ENCODE data around the gene ZNF317.

The ZNF317 gene

GRCh38 chr19:9128171-9128570 is 12.0 kb upstream of the ZNF317 start:
- Histone ChIP-seq H3K4me3 (ENCODE audit: low read depth, low read length) (no peak overlapping the region), H3K27me3 (peaks cover 6% of the 10 kb centered on the region), H3K9me3 (no peaks in the 10 kb centered on the region), H3K36me3 (no peaks in the 10 kb centered on the region), H3K4me1 (no peaks in the 10 kb centered on the region)
- TF ChIP-seq, protein P1, sequence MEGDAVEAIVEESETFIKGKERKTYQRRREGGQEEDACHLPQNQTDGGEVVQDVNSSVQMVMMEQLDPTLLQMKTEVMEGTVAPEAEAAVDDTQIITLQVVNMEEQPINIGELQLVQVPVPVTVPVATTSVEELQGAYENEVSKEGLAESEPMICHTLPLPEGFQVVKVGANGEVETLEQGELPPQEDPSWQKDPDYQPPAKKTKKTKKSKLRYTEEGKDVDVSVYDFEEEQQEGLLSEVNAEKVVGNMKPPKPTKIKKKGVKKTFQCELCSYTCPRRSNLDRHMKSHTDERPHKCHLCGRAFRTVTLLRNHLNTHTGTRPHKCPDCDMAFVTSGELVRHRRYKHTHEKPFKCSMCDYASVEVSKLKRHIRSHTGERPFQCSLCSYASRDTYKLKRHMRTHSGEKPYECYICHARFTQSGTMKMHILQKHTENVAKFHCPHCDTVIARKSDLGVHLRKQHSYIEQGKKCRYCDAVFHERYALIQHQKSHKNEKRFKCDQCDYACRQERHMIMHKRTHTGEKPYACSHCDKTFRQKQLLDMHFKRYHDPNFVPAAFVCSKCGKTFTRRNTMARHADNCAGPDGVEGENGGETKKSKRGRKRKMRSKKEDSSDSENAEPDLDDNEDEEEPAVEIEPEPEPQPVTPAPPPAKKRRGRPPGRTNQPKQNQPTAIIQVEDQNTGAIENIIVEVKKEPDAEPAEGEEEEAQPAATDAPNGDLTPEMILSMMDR (IDR thresholded peaks at IDR 0.05; ENCODE audit: low read depth, low read length): no peak
- DNase-seq: no peak

- Histone ChIP-seq H3K4me3 (ENCODE audit: low read depth, low read length) (no peak overlapping the region), H3K36me3 (no peaks in the 10 kb centered on the region), H3K9me3 (no peaks in the 10 kb centered on the region), H3K4me1 (no peaks in the 10 kb centered on the region), H3K27me3 (peaks cover 9% of the 10 kb centered on the region)
- no peak for DNase-seq
- TF ChIP-seq, protein P1 (IDR thresholded peaks at IDR 0.05; ENCODE audit: low read depth, low read length): no peak
Measured at GRCh38 chr19:9130965-9131364, 9.2 kb upstream of the ZNF317 start.

GRCh38 chr19:9132422-9132821 is 7.8 kb upstream of the ZNF317 start:
- no peaks in the 10 kb centered on the region for H3K36me3 ChIP-seq
- H3K4me3 ChIP-seq (ENCODE audit: low read depth, low read length): no peak overlapping the region
- peaks cover 9% of the 10 kb centered on the region for H3K27me3 ChIP-seq
- no peak for DNase-seq
- TF ChIP-seq, protein P1 (IDR thresholded peaks at IDR 0.05; ENCODE audit: low read depth, low read length): no peak
- H3K9me3 ChIP-seq: no peaks in the 10 kb centered on the region
- H3K4me1 ChIP-seq: no peaks in the 10 kb centered on the region

DNA sequence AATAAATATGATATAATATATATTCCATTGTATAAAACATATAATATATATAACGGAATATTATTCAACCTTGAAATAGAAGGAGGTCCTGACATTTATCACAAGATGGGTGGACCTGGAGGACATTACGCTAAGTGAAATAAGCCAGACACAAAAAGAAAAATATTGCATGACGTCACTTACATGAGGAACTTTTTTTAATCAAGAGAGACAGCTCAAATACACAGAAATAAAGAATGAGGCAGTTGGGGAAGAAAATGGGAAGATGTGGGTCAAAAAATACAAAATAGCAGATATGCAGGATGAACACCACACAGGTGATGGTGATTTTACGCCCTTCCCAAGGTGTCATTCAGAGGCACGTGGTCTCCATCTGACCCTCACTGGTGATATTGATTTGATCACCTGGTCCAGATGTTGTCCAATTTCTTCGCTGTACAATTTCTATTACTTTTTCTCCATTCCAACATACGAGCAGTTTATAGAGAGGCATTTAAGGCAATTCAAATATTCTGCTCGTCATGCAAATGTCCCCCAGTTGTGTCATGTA is 513 bp upstream of the ZNF317 start:
- Histone ChIP-seq H3K27me3 (peaks cover 3% of the 10 kb centered on the region), H3K4me1 (no peaks in the 10 kb centered on the region), H3K36me3 (peaks cover 9% of the 10 kb centered on the region), H3K4me3 (ENCODE audit: low read depth, low read length) (peak overlapping the region; percentile 100), H3K9me3 (peaks cover 4% of the 10 kb centered on the region; the same call in 1 of the 2 replicates)
- TF ChIP-seq, protein P1 (IDR thresholded peaks at IDR 0.05; ENCODE audit: low read depth, low read length): no peak
- DNase-seq: no peak

- no peak for DNase-seq
- Histone ChIP-seq H3K9me3 (peaks cover 14% of the 10 kb centered on the region; the same call in 1 of the 2 replicates), H3K36me3 (peaks cover 21% of the 10 kb centered on the region), H3K4me1 (no peaks in the 10 kb centered on the region), H3K4me3 (ENCODE audit: low read depth, low read length) (no peak overlapping the region), H3K27me3 (no peaks in the 10 kb centered on the region)
- TF ChIP-seq, protein P1 (IDR thresholded peaks at IDR 0.05; ENCODE audit: low read depth, low read length): no peak
Measured at GRCh38 chr19:9144920-9145319, 4.7 kb downstream of the ZNF317 start.

- Histone ChIP-seq H3K4me1 (no peaks in the 10 kb centered on the region), H3K9me3 (peaks cover 16% of the 10 kb centered on the region; the same call in 1 of the 2 replicates)
Measured at GRCh38 chr19:9146882-9147281, 6.7 kb downstream of the ZNF317 start.

More at GRCh38 chr19:9146882-9147281, 6.7 kb downstream of the ZNF317 start:
- no peak overlapping the region for H3K4me3 ChIP-seq (ENCODE audit: low read depth, low read length)
- DNase-seq: no peak
- TF ChIP-seq, protein P1 (IDR thresholded peaks at IDR 0.05; ENCODE audit: low read depth, low read length): no peak
- no peaks in the 10 kb centered on the region for H3K27me3 ChIP-seq
- peaks cover 13% of the 10 kb centered on the region for H3K36me3 ChIP-seq

Data from BE2C (cell line).